Neuronal stem cell (in vitro differentiated cells): ENCODE measurements around the gene KCNK4.

Source experiments
- DNase-seq: peaks from one replicate; pipeline ENCODE4 v3.0.0-alpha.2; 2013; ENCODE audit warnings: low spot score
- H2AFZ ChIP-seq: one replicate; pipeline ENCODE4 v1.6.1; 2013; ENCODE audit warnings: mild to moderate bottlenecking, low read length, inconsistent platforms
- H2AK5ac ChIP-seq: 2 replicates; pipeline ENCODE4 v1.6.1; 2013; ENCODE audit warnings: low read depth, mild to moderate bottlenecking, inconsistent platforms, low read length, moderate library complexity, mixed read lengths
- H2BK120ac ChIP-seq: 2 replicates; pipeline ENCODE4 v1.6.1; 2013; ENCODE audit warnings: low read depth, mild to moderate bottlenecking, inconsistent platforms, low read length, moderate library complexity, mixed read lengths
- H2BK12ac ChIP-seq: one replicate; pipeline ENCODE4 v1.6.1; 2013; ENCODE audit warnings: low read length, inconsistent platforms
- H2BK15ac ChIP-seq: 2 replicates; pipeline ENCODE4 v1.6.1; 2013; ENCODE audit warnings: mild to moderate bottlenecking, low read length, inconsistent platforms, mixed read lengths
- H2BK5ac ChIP-seq: one replicate; pipeline ENCODE4 v1.6.1; 2013; ENCODE audit warnings: inconsistent platforms, mild to moderate bottlenecking, low read length, moderate library complexity
- H3K14ac ChIP-seq: one replicate; pipeline ENCODE4 v1.6.1; 2013; ENCODE audit warnings: low read length, inconsistent platforms
- H3K18ac ChIP-seq: 2 replicates; pipeline ENCODE4 v1.6.1; 2013; ENCODE audit warnings: low read length, inconsistent platforms
- H3K23ac ChIP-seq: 2 replicates; pipeline ENCODE4 v1.6.1; 2013; ENCODE audit warnings: low read depth, mild to moderate bottlenecking, mixed read lengths, low read length, inconsistent platforms; ENCODE audit not compliant: poor library complexity
- H3K27ac ChIP-seq: replicated peaks from 3 replicates; pipeline ENCODE4 v1.5.1; 2013; ENCODE audit warnings: low read length, inconsistent platforms
- H3K27me3 ChIP-seq, 3 experiments: 2 replicates each; pipeline ENCODE4 v1.6.1; 2013; ENCODE audit warnings: low read length in 3 of 3, mild to moderate bottlenecking in 2 of 3, inconsistent platforms in 1 of 3, low read depth in 1 of 3, mixed read lengths in 1 of 3, moderate library complexity in 1 of 3; ENCODE audit not compliant: control insufficient read depth in 3 of 3, insufficient read depth in 3 of 3
- H3K36me3 ChIP-seq, 2 donors: replicated peaks in 1 of 2; 2 replicates each; pipeline ENCODE4 v1.6.1; 2013; ENCODE audit warnings: low read length in 2 of 2; ENCODE audit not compliant: control insufficient read depth in 2 of 2, insufficient read depth in 2 of 2
- H3K4ac ChIP-seq: 2 replicates; pipeline ENCODE4 v1.6.1; 2013; ENCODE audit warnings: inconsistent platforms, mild to moderate bottlenecking, low read length, moderate library complexity
- H3K4me1 ChIP-seq, 2 donors: 1 replicate in 1 of 2; 2 replicates in 1 of 2; pipeline ENCODE4 v1.6.1; 2013; ENCODE audit warnings: low read length in 2 of 2, low read depth in 1 of 2; ENCODE audit not compliant: control insufficient read depth in 2 of 2, insufficient read depth in 1 of 2
- H3K4me2 ChIP-seq: one replicate; pipeline ENCODE4 v1.6.1; 2013; ENCODE audit warnings: mild to moderate bottlenecking, low read length, inconsistent platforms; ENCODE audit not compliant: insufficient read depth, poor library complexity, severe bottlenecking
- H3K4me3 ChIP-seq, 2 donors: 2 replicates each; pipeline ENCODE4 v1.5.1; 2013; ENCODE audit warnings: low read length in 2 of 2, mild to moderate bottlenecking in 2 of 2, inconsistent platforms in 1 of 2, moderate library complexity in 1 of 2
- H3K79me1 ChIP-seq: one replicate; pipeline ENCODE4 v1.6.1; 2013; ENCODE audit warnings: low read depth, mild to moderate bottlenecking, inconsistent platforms, low read length, moderate library complexity
- H3K9ac ChIP-seq: one replicate; pipeline ENCODE4 v1.6.1; 2013; ENCODE audit warnings: mild to moderate bottlenecking, low read depth, low read length, inconsistent platforms; ENCODE audit not compliant: poor library complexity
- H3K9me3 ChIP-seq, 2 donors: replicated peaks in 1 of 2; 2 replicates each; pipeline versions ENCODE3 to v1.6.1; 2013; ENCODE audit warnings: low read length in 2 of 2, mild to moderate bottlenecking in 2 of 2, inconsistent platforms in 1 of 2, low read depth in 1 of 2, mixed read lengths in 1 of 2, moderate library complexity in 1 of 2; ENCODE audit not compliant: control insufficient read depth in 2 of 2, insufficient read depth in 1 of 2
- H4K8ac ChIP-seq: one replicate; pipeline ENCODE4 v1.6.1; 2013; ENCODE audit warnings: low read depth, mild to moderate bottlenecking, inconsistent platforms, low read length, moderate library complexity
- H4K91ac ChIP-seq: one replicate; pipeline ENCODE4 v1.6.1; 2013; ENCODE audit warnings: low read length, low read depth, mild to moderate bottlenecking, inconsistent platforms; ENCODE audit not compliant: poor library complexity
- WGBS, 2 donors: extraction: QIAGEN DNeasy Blood & Tissue Kit; methylation state at CpG; one replicate each; pipeline ENCODE4 v1.1.7; 2013; ENCODE audit warnings: missing lambda C conversion rate in 2 of 2, mixed read lengths in 1 of 2; ENCODE audit not compliant: insufficient read length in 2 of 2, insufficient replicate concordance in 1 of 2; ENCODE audit errors: extremely low coverage in 2 of 2; 5-methylcytosine and 5-hydroxymethylcytosine counted together

Gene KCNK4

DNA sequence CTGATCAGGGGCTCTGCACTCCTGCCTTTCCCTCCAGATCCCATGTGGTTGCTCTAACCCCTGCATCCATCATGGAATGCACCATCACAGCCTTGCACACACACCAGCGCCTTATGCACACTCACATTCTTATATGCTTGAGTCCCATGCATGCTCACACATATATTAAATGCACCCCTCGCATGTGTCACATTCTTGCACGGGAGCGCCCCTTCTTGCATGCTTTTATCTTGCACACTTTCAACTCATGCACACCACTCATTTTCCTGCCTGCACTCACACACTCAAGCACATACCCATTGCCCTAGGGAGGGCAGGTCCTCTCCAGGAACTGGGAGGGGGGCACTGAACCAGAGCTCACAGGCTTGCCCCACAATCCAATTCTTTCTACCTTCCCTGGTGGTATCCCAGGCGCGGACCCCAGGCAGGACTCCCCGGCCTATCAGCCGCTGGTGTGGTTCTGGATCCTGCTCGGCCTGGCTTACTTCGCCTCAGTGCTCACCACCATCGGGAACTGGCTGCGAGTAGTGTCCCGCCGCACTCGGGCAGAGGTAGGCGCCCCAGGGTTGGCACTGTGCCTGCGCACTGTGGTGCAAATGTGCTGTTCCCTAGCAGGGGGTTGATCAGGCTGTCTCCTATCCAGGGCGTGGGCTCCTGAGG is 6.7 kb downstream of the KCNK4 start:
- Histone ChIP-seq H2BK12ac (no peak overlapping the region), H3K9me3 (no peaks in the 10 kb centered on the region), H3K27ac (no peak overlapping the region), H2BK5ac (no peak overlapping the region), H3K23ac (no peak overlapping the region), H3K36me3 (no peaks in the 10 kb centered on the region), H3K27me3 (peaks cover 47 to 85% (median 85%) of the 10 kb centered on the region in 3 experiments), H2BK120ac (no peak overlapping the region), H2BK15ac (no peak overlapping the region), H3K4me2 (no peak overlapping the region), H3K4ac (no peak overlapping the region), H2AK5ac (no peak overlapping the region), H3K18ac (no peak overlapping the region), H4K8ac (no peak overlapping the region), H4K91ac (no peak overlapping the region), H3K9ac (no peak overlapping the region), H3K79me1 (no peaks in the 10 kb centered on the region), H3K4me1 (peaks cover 9 to 25% of the 10 kb centered on the region in 2 donors), H3K4me3 (no peak overlapping the region), H3K14ac (no peak overlapping the region), H2AFZ (no peak overlapping the region)
- no peak for DNase-seq
- no CpG with 5 or more reads among the region's 18 CpGs for WGBS, 2 donors

GRCh38 chr11:64298966-64299846 is 8.1 kb downstream of the KCNK4 start:
- no peaks in the 10 kb centered on the region for H3K9me3 ChIP-seq
- H3K79me1 ChIP-seq = no peaks in the 10 kb centered on the region
- no peak overlapping the region for H3K27ac ChIP-seq
- H3K36me3 ChIP-seq = no peaks in the 10 kb centered on the region
- no peak overlapping the region for H4K8ac ChIP-seq
- peak overlapping the region; percentile 31 for H3K14ac ChIP-seq
- no peak for DNase-seq
- no peak overlapping the region for H3K4ac ChIP-seq
- peak overlapping the region; percentile 93 for H2BK15ac ChIP-seq
- no CpG with 5 or more reads among the region's 60 CpGs for WGBS, 2 donors
- peak overlapping the region; percentile 56 for H2BK120ac ChIP-seq
- no peak overlapping the region for H3K23ac ChIP-seq
- peaks cover 39 to 83% (median 71%) of the 10 kb centered on the region in 3 experiments for H3K27me3 ChIP-seq
- peak overlapping the region; percentile 91 for H2AFZ ChIP-seq
- H3K4me3 ChIP-seq = peak overlapping the region; percentile 25 to 54
- H2AK5ac ChIP-seq = peak overlapping the region; percentile 76
- no peak overlapping the region for H2BK5ac ChIP-seq
- no peak overlapping the region for H3K9ac ChIP-seq
- H3K4me1 ChIP-seq = peaks cover 9 to 26% of the 10 kb centered on the region in 2 donors
- peak overlapping the region; percentile 74 for H3K4me2 ChIP-seq
- peak overlapping the region; percentile 83 for H3K18ac ChIP-seq
- no peak overlapping the region for H4K91ac ChIP-seq
- peak overlapping the region; percentile 50 for H2BK12ac ChIP-seq

- Histone ChIP-seq H3K9me3 (no peaks in the 10 kb centered on the region), H3K4ac (no peak within 1 kb of the TSS), H3K9ac (peak within 1 kb of the TSS; percentile 37), H2AK5ac (peak within 1 kb of the TSS; percentile 76), H2BK120ac (peak within 1 kb of the TSS; percentile 56), H2BK15ac (peak within 1 kb of the TSS; percentile 93), H3K4me2 (peak within 1 kb of the TSS; percentile 74), H4K91ac (no peak within 1 kb of the TSS), H3K27me3 (peaks cover 39 to 76% (median 64%) of the 10 kb centered on the region in 3 experiments), H3K18ac (peak within 1 kb of the TSS; percentile 83), H3K4me1 (peaks cover 7 to 21% of the 10 kb centered on the region in 2 donors), H4K8ac (no peak within 1 kb of the TSS), H2BK5ac (no peak within 1 kb of the TSS), H3K79me1 (no peaks in the 10 kb centered on the region), H3K4me3 (peak within 1 kb of the TSS; percentile 29 to 69), H3K27ac (no peak within 1 kb of the TSS), H3K23ac (peak within 1 kb of the TSS; percentile 26), H2BK12ac (peak within 1 kb of the TSS; percentile 50), H3K14ac (peak within 1 kb of the TSS; percentile 31), H3K36me3 (no peaks in the 10 kb centered on the region), H2AFZ (peak within 1 kb of the TSS; percentile 91)
- DNase-seq = no peak
- no CpG with 5 or more reads among the region's 54 CpGs for WGBS, 2 donors
Measured at GRCh38 chr11:64299847-64300648, 8.9 kb downstream of the KCNK4 start, which contains the start of gene CATSPERZ. TSS of gene CATSPERZ (plus strand) at chr11:64300358. CDS start at chr11:64300411, 53 bp downstream.
